ENCODE data around the gene SPSB3.

- TF ChIP-seq POLR2A (IDR thresholded peaks at IDR 0.05) (no peak), CTCF (IDR thresholded peaks at IDR 0.05 in 4 of 5, conservative IDR thresholded peaks at IDR 0.05 in 1 of 5) (no peak)
These were observed 7.3 kb upstream of the SPSB3 start for GRCh38 chr16:1789643-1790045.

All from gastrocnemius medialis (tissue), 4 donors.